HG03469 (cell line): ENCODE results near the gene CYRIA.

Experiments
- ATAC-seq: cut with Tn5 transposase; IDR thresholded peaks from one replicate; pipeline ENCODE4 v1.9.1; 2021; ENCODE audit warnings: mild to moderate bottlenecking, moderate library complexity, moderate number of reproducible peaks; ENCODE audit not compliant: unreplicated experiment

Gene CYRIA

GRCh38 chr2:16671760-16672159, 6.1 kb upstream of the CYRIA start:
- no peak for ATAC-seq

- no peak for ATAC-seq
Measured at GRCh38 chr2:16669388-16669787, 3.8 kb upstream of the CYRIA start.

- ATAC-seq, result no peak
Measured at GRCh38 chr2:16666449-16666801, 791 bp upstream of the CYRIA start.

GRCh38 chr2:16664809-16665747, 556 bp downstream of the CYRIA start:
- no peak for ATAC-seq

- no peak for ATAC-seq
Measured at GRCh38 chr2:16664052-16664731, 1.4 kb downstream of the CYRIA start.

GRCh38 chr2:16663121-16663905, 2.3 kb downstream of the CYRIA start:
- no peak for ATAC-seq

GRCh38 chr2:16661936-16662839, 3.4 kb downstream of the CYRIA start:
- no peak for ATAC-seq

- ATAC-seq, result no peak
Measured at GRCh38 chr2:16661526-16661925, 4.1 kb downstream of the CYRIA start.

GRCh38 chr2:16660556-16660955, 5.1 kb downstream of the CYRIA start:
- ATAC-seq, result no peak

GRCh38 chr2:16660114-16660513, 5.5 kb downstream of the CYRIA start:
- ATAC-seq, result no peak

- no peak for ATAC-seq
Measured at GRCh38 chr2:16658076-16658739, 7.4 kb downstream of the CYRIA start.

- no peak for ATAC-seq
Measured at GRCh38 chr2:16657671-16658070, 8.0 kb downstream of the CYRIA start.

GRCh38 chr2:16656784-16657391, 8.7 kb downstream of the CYRIA start:
- peak; percentile 64 for ATAC-seq

- no peak for ATAC-seq
Measured at GRCh38 chr2:16655905-16656642, 9.6 kb downstream of the CYRIA start.

GRCh38 chr2:16655445-16655837, 10.2 kb downstream of the CYRIA start:
- no peak for ATAC-seq

- no peak for ATAC-seq
Measured at GRCh38 chr2:16654833-16655444, 10.7 kb downstream of the CYRIA start.

GRCh38 chr2:16653799-16654198, 11.8 kb downstream of the CYRIA start:
- ATAC-seq, result peak; percentile 42

GRCh38 chr2:16653083-16653375, 12.6 kb downstream of the CYRIA start:
- ATAC-seq, result no peak
